Sigmoid colon (tissue), 4 donors: ENCODE measurements around the gene IFNAR2.

Experiments
- POLR2A ChIP-seq, 2 donors: fragments of 450-650 bp; IDR thresholded peaks; one replicate each; pipeline ENCODE4 v1.6.1; 2016; ENCODE audit warnings: antibody characterized with exemption in 2 of 2, mild to moderate bottlenecking in 2 of 2, moderate library complexity in 2 of 2
- POLR2AphosphoS5 ChIP-seq, 4 donors: sonication (generic); formaldehyde crosslinking; IDR thresholded peaks; one replicate each; pipeline ENCODE4 v1.6.1; 2017; ENCODE audit warnings: antibody characterized with exemption in 4 of 4
- TF ChIP-seq, protein P1 (sequence below), 4 experiments: fragments of 450-650 bp in 3 of 4; fragments of 200-600 bp in 1 of 4; IDR thresholded peaks; one replicate each; pipeline ENCODE4 v1.5.1; 2016 to 2019; ENCODE audit warnings: antibody characterized with exemption in 4 of 4, mild to moderate bottlenecking in 3 of 4, moderate library complexity in 2 of 4

- TF ChIP-seq, protein P1, sequence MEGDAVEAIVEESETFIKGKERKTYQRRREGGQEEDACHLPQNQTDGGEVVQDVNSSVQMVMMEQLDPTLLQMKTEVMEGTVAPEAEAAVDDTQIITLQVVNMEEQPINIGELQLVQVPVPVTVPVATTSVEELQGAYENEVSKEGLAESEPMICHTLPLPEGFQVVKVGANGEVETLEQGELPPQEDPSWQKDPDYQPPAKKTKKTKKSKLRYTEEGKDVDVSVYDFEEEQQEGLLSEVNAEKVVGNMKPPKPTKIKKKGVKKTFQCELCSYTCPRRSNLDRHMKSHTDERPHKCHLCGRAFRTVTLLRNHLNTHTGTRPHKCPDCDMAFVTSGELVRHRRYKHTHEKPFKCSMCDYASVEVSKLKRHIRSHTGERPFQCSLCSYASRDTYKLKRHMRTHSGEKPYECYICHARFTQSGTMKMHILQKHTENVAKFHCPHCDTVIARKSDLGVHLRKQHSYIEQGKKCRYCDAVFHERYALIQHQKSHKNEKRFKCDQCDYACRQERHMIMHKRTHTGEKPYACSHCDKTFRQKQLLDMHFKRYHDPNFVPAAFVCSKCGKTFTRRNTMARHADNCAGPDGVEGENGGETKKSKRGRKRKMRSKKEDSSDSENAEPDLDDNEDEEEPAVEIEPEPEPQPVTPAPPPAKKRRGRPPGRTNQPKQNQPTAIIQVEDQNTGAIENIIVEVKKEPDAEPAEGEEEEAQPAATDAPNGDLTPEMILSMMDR (IDR thresholded peaks at IDR 0.05), result no peak
- no peak for TF ChIP-seq POLR2A (IDR thresholded peaks at IDR 0.05)
- TF ChIP-seq POLR2AphosphoS5 (IDR thresholded peaks at IDR 0.05), result no peak
Measured at GRCh38 chr21:33244082-33244778, 14.5 kb downstream of the IFNAR2 start.
